Measurements from ENCODE around the gene ACSM6.

Gene ACSM6

DNA sequence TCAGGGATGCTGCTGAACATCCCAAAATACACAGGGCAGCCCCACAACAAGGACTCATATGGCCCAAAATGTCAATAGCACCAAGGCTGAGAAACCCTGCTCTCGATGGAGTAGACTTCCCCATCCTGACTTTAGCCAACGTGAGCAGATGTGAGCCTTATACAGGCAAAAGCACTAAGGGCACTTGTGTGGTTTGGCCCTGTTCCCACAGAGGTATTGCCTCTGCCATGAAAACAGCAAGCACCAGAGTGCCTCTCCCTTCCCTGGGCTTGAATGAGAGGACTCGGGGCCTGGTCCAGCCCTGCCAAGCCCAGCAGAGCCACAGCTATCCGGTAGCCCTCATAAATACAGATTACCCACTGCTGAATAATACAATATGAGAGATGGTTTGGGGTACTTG lies 47.5 kb downstream of the ACSM6 start:
- TF ChIP-seq CTCF (IDR thresholded peaks at IDR 0.05; ENCODE audit: low read depth, low read length) = no peak
- no peak for DNase-seq (ENCODE audit: extremely low read depth, low read depth)

DNA sequence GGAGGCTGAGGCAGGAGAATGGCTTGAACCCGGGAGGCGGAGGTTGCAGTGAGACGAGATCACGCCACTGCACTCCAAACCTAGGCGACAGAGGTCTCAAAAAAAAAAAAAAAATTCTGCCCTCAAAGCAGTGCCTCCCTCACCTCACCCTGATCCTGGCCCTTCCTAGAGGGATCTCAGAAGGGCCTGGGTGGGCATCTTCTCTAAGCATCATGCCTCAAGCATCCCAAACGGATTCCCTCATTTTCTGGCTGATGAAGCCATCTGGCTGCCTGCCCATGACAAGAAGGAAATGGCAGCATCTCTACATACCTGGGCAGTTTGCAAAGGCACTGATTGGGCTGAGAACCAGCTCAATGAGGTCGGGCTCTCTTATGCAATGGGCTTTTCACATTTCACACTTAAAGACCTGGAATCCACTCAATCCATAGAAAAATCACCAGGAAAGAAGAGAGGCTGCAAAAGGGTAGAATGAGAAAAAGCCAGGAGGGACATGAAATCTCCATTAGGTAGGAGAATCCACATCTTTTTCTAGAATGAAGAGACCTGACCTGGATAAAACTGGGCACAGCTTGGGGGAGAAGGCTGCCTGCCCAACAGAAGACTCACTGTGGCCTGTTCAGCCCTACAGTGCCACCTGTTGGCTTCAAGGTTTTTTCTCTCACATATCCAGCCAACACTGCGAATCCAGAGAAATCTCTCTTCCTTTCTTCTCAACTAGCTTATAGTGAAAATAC lies 48.7 kb downstream of the ACSM6 start:
- TF ChIP-seq CTCF (IDR thresholded peaks at IDR 0.05; ENCODE audit: low read depth, low read length) = peak; percentile 76
- DNase-seq (ENCODE audit: extremely low read depth, low read depth) = no peak

DNA sequence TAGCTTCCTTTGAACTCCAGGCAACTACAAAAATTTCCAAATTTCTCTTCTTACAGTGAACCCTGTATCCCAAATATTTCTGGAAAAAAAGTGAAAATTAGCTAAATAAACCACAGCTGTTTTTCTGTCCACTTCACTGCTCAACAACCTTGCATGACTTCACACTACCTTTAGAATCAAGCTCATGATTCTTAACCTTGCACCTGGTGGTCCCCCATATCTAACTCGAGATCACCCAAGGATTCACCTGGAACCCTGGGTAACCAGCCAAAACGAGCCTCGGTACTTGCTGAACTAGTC lies 49.2 kb downstream of the ACSM6 start:
- DNase-seq (ENCODE audit: extremely low read depth, low read depth) = no peak

DNA sequence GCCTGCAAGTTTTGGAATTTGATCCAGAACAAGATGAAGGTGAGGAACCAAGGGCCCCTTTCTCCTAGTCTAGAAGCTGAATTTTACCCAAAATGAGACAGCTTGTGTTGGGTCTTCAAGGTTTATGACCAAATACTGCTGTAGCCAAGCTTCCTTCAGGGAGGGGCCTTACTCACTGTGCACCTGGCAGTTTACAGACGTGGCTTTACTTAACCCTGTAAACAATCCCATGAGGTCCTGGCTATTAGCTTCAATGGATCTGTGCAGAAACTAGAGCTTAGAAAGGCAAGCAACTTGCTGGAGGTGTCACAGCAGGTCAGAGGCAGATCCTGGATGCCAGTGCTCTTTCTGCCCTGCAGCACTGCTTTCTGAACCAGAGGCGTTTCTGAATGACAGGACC lies 50.1 kb downstream of the ACSM6 start:
- no peak for TF ChIP-seq CTCF (IDR thresholded peaks at IDR 0.05; ENCODE audit: low read depth, low read length)
- DNase-seq (ENCODE audit: extremely low read depth, low read depth) = no peak

More for the DNA sequence above, 49.2 kb downstream of the ACSM6 start:
- no peak for TF ChIP-seq CTCF (IDR thresholded peaks at IDR 0.05; ENCODE audit: low read depth, low read length)

DNA sequence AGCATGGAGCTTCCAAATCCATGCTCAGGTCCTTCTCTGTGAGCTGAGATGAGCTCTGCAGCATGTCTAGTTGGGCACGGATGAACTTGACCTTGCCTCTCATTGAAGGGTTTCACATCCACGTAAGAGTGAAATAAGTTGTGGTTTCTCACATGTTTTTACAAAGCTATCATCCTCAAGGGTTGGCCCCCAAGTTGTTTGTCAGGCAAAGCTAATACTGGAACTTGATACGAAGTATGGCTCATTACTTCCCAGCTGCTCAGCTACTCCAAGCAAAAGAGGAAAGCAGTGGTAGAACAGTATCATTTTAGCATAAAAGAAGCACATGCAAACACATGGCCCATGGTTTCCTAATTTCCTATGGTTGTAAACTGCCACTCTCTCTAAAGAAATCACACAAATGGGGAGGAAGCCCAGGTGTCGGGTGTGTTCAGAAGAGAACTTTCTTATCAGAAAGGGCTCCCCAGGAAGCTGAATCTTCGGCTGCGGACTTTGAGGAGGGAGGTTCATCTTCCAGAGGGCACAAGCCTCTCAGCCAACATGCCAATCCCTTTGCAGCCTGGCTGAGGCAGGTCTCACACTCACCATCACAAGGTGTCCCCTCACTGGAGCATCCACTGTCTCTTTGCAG lies 51.5 kb downstream of the ACSM6 start:
- no peak for TF ChIP-seq CTCF (IDR thresholded peaks at IDR 0.05; ENCODE audit: low read depth, low read length)
- no peak for DNase-seq (ENCODE audit: extremely low read depth, low read depth)

- peak; percentile 74 for TF ChIP-seq CTCF (IDR thresholded peaks at IDR 0.05; ENCODE audit: low read depth, low read length)
- peak; percentile 59 for DNase-seq (ENCODE audit: extremely low read depth, low read depth)
Measured at GRCh38 chr10:95246582-95247051, 52.6 kb downstream of the ACSM6 start.

GRCh38 chr10:95247200-95247880 lies 53.3 kb downstream of the ACSM6 start:
- TF ChIP-seq CTCF (IDR thresholded peaks at IDR 0.05; ENCODE audit: low read depth, low read length) = no peak
- DNase-seq (ENCODE audit: extremely low read depth, low read depth) = peak; percentile 47

Data from AG09319 (cell line).